PC-9 (cell line): ENCODE data around the gene NAP1L4. TPM values are rescaled to one million over a fixed set of nuclear protein-coding genes. Genes with fewer than 3 reads are reported as not detected.

ENCODE experiments used
- BruUV-seq: library from RNA; stranded (reverse); fragments of 400-500 nt; replicated peaks from 2 replicates; lab custom pipeline; 2021; lab: Mats Ljungman, UMichigan
- CTCF ChIA-PET: fragments of 300-600 bp; sonication (Branson Sonifier 250); formaldehyde crosslinking; loops from one replicate; lab custom pipeline; 2022; ENCODE audit warnings: antibody characterized with exemption; lab: Charles Lee
- POLR2A ChIA-PET: fragments of 300-600 bp; sonication (Branson Sonifier 250); formaldehyde crosslinking; loops from one replicate; lab custom pipeline; 2022; ENCODE audit warnings: antibody characterized with exemption; ENCODE audit not compliant: unreplicated experiment; lab: Charles Lee
- DNase-seq, 2 experiments: peaks; one replicate each; pipeline versions ENCODE4 v3.0.0 to v3.0.0-alpha.2; 2015 to 2022; ENCODE audit warnings: mixed read lengths in 1 of 2
- H2AFZ ChIP-seq: fragments of 200-600 bp; sonication (generic); 2 replicates; pipeline ENCODE4 v1.8.1; 2017; ENCODE audit warnings: antibody characterized with exemption
- H3F3A ChIP-seq: fragments of 200-600 bp; sonication (generic); 2 replicates; pipeline ENCODE4 v1.8.1; 2017; ENCODE audit warnings: antibody characterized with exemption, mild to moderate bottlenecking, low read depth; ENCODE audit not compliant: insufficient read depth
- H3K27ac ChIP-seq: fragments of 200-600 bp; sonication (generic); 2 replicates; pipeline ENCODE4 v1.6.1; 2016; ENCODE audit warnings: mixed run types
- H3K27me3 ChIP-seq: fragments of 200-600 bp; sonication (generic); 2 replicates; pipeline ENCODE4 v1.6.1; 2016; ENCODE audit warnings: low read depth, mixed run types; ENCODE audit not compliant: insufficient read depth
- H3K36me3 ChIP-seq: fragments of 200-600 bp; sonication (generic); 2 replicates; pipeline ENCODE4 v1.6.1; 2016; ENCODE audit warnings: low read depth, mixed run types
- H3K4me1 ChIP-seq: fragments of 200-600 bp; sonication (generic); replicated peaks from 2 replicates; pipeline ENCODE4 v1.6.1; 2016; ENCODE audit warnings: mixed run types; ENCODE audit not compliant: insufficient read depth
- H3K4me2 ChIP-seq: fragments of 200-600 bp; sonication (generic); 2 replicates; pipeline ENCODE4 v1.6.1; 2017; ENCODE audit warnings: mixed run types
- H3K4me3 ChIP-seq: fragments of 200-600 bp; sonication (generic); 2 replicates; pipeline ENCODE4 v1.6.1; 2016; ENCODE audit warnings: mixed run types
- H3K79me2 ChIP-seq: fragments of 200-600 bp; sonication (generic); 2 replicates; pipeline ENCODE4 v1.6.1; 2017; ENCODE audit warnings: low read depth, mixed run types
- H3K9me2 ChIP-seq: fragments of 200-600 bp; sonication (generic); 2 replicates; pipeline ENCODE4 v1.8.1; 2017; ENCODE audit warnings: mild to moderate bottlenecking; ENCODE audit not compliant: insufficient read depth
- H3K9me3 ChIP-seq: fragments of 200-600 bp; sonication (generic); 2 replicates; pipeline ENCODE4 v1.8.1; 2016; ENCODE audit warnings: low read depth; ENCODE audit not compliant: insufficient read depth
- H4K20me1 ChIP-seq: fragments of 200-600 bp; sonication (generic); 2 replicates; pipeline ENCODE4 v1.8.1; 2017; ENCODE audit not compliant: insufficient read depth
- EZH2 ChIP-seq: fragments of 200-600 bp; sonication (generic); IDR thresholded peaks from 2 replicates; pipeline ENCODE4 v1.8.0; 2017; ENCODE audit warnings: antibody characterized with exemption, low read depth
- intact Hi-C: fragments of 100-400 bp; cut with micrococcal nuclease; formaldehyde crosslinking; loops from one replicate; pipeline ENCODE4 v1.10.0; 2022; ENCODE audit not compliant: unreplicated experiment
- total RNA-seq: library from RNA; stranded (reverse); gene quantifications from 2 replicates; pipeline ENCODE4 v1.2.3, GENCODE V29; 2021
- TF ChIP-seq, protein P1 (sequence below): fragments of 200-600 bp; sonication (generic); conservative IDR thresholded peaks from 2 replicates; pipeline ENCODE4 v1.6.1; 2017; ENCODE audit warnings: mixed run types, antibody characterized with exemption, mild to moderate bottlenecking, moderate library complexity

NAP1L4 gene
- total RNA-seq, 1 experiment from 2014 or later, result 86.7 TPM

GRCh38 chr11:2995031-2995561, 3.0 kb upstream of the NAP1L4 start:
- Histone ChIP-seq H3K27me3 (no peaks in the 10 kb centered on the region), H3K4me1 (peaks cover 2% of the 10 kb centered on the region; the same call in 1 of the 2 replicates), H3K4me2 (no peak overlapping the region), H2AFZ (no peak overlapping the region), H3K27ac (no peak overlapping the region), H3F3A (peaks cover 9% of the 10 kb centered on the region; the same call in 1 of the 2 replicates), H3K36me3 (no peaks in the 10 kb centered on the region), H3K9me2 (no peaks in the 10 kb centered on the region), H4K20me1 (no peaks in the 10 kb centered on the region; the same call in 1 of the 2 replicates), H3K79me2 (peaks cover 16% of the 10 kb centered on the region), H3K4me3 (no peak overlapping the region), H3K9me3 (no peaks in the 10 kb centered on the region)
- TF ChIP-seq EZH2, result no peak
- TF ChIP-seq, protein P1, sequence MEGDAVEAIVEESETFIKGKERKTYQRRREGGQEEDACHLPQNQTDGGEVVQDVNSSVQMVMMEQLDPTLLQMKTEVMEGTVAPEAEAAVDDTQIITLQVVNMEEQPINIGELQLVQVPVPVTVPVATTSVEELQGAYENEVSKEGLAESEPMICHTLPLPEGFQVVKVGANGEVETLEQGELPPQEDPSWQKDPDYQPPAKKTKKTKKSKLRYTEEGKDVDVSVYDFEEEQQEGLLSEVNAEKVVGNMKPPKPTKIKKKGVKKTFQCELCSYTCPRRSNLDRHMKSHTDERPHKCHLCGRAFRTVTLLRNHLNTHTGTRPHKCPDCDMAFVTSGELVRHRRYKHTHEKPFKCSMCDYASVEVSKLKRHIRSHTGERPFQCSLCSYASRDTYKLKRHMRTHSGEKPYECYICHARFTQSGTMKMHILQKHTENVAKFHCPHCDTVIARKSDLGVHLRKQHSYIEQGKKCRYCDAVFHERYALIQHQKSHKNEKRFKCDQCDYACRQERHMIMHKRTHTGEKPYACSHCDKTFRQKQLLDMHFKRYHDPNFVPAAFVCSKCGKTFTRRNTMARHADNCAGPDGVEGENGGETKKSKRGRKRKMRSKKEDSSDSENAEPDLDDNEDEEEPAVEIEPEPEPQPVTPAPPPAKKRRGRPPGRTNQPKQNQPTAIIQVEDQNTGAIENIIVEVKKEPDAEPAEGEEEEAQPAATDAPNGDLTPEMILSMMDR, result no peak
- POLR2A ChIA-PET, result interaction anchor here (0.5 kb wide), 1 partner anchor 56 kb away, joined by 5 read pairs; no protein-coding TSS in a partner anchor
- intact Hi-C loops, result no loop called here
- no peak for DNase-seq
- CTCF ChIA-PET, result no interaction called here
- no TSS peak for BruUV-seq

DNA sequence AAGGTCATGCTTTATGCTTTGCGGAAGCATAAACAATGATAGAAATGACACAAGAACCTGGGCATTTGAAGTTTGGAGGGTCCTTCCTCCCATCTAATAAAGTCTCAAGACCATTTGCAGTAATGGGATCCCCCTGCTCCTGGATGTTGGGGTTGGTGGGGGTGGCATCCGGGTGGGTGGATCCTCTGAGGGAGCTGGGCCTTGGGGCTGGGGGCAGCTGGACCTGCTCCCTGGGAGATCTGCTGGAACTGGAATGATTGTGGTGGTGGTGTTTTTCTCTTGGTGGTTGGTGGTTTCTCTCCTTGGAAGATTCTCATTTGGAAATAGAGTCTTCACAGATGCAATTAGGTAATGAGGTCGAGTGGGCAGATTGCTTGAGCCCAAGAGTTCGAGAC, 2.2 kb upstream of the NAP1L4 start:
- DNase-seq, result no peak
- Histone ChIP-seq H3K4me2 (no peak overlapping the region), H3K36me3 (no peaks in the 10 kb centered on the region), H3K9me2 (no peaks in the 10 kb centered on the region), H3K9me3 (no peaks in the 10 kb centered on the region), H2AFZ (no peak overlapping the region), H3K79me2 (peaks cover 24% of the 10 kb centered on the region), H3K4me3 (no peak overlapping the region), H3K4me1 (peaks cover 10% of the 10 kb centered on the region), H3K27ac (no peak overlapping the region), H4K20me1 (no peaks in the 10 kb centered on the region; the same call in 1 of the 2 replicates), H3K27me3 (no peaks in the 10 kb centered on the region), H3F3A (peaks cover 9% of the 10 kb centered on the region; the same call in 1 of the 2 replicates)
- TF ChIP-seq, protein P1, result no peak
- no peak for TF ChIP-seq EZH2
- intact Hi-C loops, result no loop called here
- BruUV-seq, result no TSS peak
- CTCF ChIA-PET, result no interaction called here
- POLR2A ChIA-PET, result no interaction called here

DNA sequence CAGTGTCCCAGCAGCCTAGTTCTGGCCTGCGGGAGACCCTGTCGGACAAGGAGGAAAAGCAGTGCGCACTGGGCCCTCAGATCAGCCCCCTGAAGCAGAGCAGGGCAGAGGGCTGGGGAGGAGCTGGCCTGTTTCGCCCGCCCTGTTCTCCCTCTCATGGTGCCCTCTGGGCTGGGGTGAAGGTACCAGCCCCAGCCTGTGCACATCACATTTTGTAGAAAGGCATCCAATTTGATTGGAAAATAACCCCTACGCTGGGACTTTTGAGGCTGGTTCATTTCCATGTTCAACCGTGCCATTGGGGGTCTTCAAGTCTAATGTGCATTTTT, 832 bp upstream of the NAP1L4 start:
- no peaks in the 10 kb centered on the region for H3K27me3 ChIP-seq
- H4K20me1 ChIP-seq, result no peaks in the 10 kb centered on the region; the same call in 1 of the 2 replicates
- no TSS peak for BruUV-seq
- POLR2A ChIA-PET, result no interaction called here
- peak overlapping the region; percentile 85 for H3K4me3 ChIP-seq
- H3K4me2 ChIP-seq, result peak overlapping the region; percentile 82
- peak overlapping the region; percentile 89 for H2AFZ ChIP-seq
- no peaks in the 10 kb centered on the region for H3K36me3 ChIP-seq
- H3F3A ChIP-seq, result peaks cover 9% of the 10 kb centered on the region; the same call in 1 of the 2 replicates
- no peak overlapping the region for H3K27ac ChIP-seq
- no peaks in the 10 kb centered on the region for H3K9me3 ChIP-seq
- H3K79me2 ChIP-seq, result peaks cover 38% of the 10 kb centered on the region
- DNase-seq, result no peak
- CTCF ChIA-PET, result no interaction called here
- peaks cover 23% of the 10 kb centered on the region for H3K4me1 ChIP-seq
- intact Hi-C loops, result no loop called here
- no peak for TF ChIP-seq EZH2
- TF ChIP-seq, protein P1, result no peak
- H3K9me2 ChIP-seq, result no peaks in the 10 kb centered on the region
